ENCODE measurements around the gene TCF25.
"Not testable (repeated sequence)": the region's sequence is repeated elsewhere in the genome, so short reads cannot be mapped to it uniquely, and the experiment has no call there.

TCF25 gene

DNA sequence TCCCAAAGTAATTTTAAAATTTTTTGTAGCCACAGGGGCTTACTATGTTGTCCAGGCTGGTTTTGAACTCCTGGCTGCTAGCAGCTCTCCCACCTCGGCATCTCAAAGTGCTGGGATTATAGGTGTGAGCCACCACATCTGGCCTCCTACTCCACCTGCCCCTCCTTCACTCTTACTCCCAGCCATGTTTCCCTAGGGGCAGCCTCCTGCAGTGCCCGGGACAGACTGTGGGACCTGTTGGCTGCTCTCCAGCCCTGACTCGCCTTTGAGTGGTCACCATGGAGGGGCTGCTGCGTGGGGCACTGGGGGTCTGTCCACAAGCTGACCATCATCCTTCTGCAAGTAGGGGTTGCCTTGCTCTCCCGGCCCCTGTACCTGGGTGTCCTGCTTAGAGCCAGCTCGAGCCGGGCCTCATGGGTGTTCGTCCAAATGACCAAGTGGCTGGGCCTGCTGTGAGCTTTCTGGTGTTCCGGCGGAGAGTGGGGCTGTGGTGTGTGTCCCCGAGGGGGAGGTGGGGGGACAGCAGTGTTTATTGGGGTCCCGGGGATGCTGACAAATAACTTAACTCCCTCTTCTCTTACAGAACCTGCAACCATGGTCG, 28.6 kb upstream of the TCF25 start:
- DNase-seq: no peak

DNA sequence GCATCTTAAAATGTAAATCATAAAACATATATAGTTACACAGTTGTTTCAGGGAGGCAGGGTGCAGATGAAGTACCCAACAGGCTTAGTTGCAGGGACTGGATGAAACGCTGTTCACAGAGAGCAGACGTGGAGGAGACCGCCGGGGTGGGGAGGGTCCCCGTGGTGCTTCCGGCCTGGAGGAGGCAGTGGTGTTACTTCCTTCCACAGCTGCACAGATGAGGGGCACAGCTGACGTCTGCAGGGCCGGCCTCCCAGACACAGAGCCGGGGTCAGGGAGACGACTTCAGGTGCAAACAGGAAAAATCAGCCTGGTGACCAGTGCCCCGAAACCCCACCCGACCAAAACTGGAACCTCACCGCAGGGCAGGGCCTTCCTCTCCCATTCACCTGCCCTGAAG, 28.0 kb upstream of the TCF25 start:
- DNase-seq: no peak

DNA sequence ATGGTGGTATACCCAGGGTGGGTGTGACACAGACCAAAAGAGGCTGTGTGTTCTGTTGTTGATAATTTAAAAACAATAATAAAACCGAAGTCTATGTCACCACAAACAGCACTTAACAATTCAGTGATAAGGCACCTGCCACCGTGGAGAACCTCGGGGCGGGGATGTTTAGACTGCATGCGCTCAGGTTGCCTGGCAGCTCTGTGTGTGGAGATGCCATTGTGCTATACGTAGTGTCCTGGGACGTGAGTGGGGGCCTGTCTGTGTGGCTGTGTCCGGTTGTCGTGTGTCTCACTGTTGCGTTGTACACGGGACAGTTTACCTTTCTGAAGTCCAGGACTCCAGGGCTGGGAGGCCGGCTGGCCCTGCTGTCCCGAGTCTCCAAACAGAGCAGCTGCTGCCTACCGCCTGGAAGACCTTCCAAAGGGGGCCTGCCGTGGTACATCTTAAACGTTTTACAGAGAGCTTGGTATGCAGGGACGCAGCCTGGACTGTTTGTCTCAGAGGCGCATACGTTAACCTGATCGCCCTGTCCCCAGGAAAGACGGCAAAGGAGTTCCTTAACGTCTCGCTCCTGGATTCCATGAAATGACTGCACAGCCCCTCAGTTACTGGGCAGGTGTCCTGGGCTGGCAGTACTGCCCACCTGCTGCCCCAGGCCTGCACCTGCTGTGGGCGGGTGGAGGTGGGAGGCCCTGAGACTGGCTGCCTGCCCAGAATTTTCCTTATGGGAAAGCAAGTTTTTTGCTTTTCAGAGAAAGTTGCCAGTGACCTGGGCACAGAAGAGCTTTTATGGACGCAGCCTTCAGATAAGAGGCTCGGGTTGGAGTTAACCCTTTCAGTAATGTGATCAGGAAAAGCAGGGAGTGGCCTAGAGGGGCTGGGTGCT, 26.1 kb upstream of the TCF25 start:
- no peak for DNase-seq

DNA sequence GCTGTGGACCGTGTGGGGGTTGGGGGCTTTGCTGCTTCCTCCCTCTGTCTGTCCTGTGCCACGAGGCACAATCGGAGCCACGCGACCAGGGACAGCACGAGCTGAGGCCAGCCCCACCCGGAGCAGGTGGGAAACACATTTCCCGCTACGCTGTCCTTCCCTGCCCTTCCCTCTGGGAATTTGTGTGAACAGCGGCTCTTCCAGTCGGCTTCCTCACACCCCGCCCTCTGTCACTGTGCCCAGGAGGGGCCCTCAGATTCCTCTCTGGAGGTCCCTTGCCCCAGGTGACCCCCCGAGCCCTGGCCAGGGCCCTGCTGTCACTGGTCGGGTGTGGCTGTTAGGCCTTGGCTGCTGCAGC, 25.5 kb upstream of the TCF25 start:
- no peak for DNase-seq

DNA sequence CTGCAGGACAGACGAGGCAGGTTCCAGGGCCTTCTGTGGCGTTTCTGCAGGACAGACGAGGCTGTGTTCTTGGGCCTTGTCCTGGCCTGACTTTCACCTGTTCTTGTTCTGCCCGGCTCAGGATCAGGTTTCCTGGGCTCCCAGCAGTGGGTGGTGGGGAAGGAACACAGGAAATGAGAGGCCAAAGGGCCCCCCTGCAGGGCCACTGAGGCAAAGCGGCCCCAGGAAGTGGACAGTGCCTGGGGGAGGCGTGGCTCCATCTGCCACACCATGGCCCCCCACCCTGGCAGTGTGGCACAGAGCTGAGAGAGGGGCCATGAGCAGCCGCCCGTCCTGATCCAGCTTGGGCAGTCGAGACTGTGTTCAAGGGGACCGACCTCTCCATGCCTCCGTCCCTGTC, 24.4 kb upstream of the TCF25 start:
- no peak for DNase-seq

DNA sequence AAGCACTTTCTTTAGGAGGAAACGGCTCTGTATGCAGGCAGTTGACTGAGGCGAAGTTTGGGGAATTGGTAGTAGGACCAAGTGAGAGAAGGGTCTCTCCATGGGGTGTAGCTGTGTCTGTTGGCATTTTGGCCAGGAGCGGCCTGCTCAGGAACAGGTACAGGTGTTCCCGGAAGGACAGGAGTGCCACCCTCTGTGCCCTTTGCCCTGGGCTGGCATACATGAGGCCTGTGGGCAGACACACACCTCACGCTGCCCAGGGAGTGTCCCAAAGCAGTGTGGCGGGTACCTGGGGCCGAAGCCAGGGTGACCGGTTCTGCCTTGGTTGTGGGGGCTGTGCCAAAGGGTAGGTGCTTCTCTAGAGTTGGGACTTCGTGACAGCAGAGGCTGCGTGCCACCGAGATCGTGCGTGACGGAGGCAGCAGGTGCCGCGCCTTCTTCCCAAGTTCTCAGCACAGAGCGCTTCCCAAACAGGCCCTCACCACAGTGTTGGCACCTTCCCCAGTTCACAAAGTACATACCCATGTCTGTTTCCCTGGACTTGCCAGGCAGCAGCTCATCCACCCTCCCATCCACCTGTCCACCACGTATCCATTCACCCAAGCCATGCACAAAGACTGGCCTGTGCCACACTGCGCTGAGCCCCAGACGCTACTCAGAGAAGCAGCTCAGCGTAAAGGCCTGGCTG, 19.9 kb upstream of the TCF25 start:
- DNase-seq: no peak

DNA sequence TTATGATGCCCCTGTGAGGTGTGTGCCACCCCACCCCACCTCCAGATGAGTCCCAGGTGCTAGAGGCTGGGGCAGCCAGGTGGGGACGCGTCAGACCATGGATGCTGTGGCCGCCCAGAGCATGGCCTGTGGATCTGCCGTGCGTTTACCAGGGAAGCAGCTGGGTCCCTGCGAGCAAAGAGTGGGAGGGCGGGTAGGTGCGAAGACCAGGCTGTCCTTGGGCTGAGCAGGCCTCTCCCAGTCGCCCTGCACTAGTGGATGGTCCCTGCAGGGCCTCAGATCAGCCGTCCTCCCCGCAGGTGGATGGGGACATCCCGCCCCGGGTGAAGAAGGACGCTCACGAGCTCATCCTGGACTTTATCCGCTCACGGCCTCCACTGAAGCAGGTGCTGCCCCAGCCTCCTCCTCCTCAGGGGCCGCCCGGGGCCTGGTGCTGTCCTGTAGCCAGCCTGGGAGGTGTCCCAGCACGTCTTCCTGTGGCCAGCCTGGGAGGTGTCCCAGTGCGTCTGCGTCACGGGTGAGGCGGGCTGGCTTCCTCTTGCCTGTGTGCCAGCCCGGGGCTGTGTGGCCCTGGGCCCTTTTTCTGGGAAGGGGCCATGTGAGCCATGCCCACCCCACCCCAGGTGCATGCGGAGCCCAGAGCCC, 18.0 kb upstream of the TCF25 start:
- no peak for DNase-seq

DNA sequence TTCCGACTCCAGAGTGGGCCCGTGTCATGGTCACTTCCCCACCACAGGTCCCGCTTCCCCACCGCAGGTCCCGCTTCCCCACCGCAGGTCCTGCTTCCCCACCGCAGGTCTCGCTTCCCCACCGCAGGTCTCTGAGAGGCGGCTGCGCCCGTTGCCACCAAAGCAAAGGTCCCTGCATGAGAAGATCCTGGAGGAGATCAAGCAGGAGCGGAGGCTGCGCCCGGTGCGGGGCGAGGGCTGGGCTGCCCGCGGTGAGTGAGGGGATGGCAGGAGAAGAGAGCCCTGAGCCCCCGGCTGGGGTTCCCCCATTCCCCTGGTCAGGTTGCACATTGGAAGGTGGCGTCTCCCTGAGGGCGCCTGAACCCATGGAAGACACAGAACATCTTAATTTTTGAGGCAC, 17.4 kb upstream of the TCF25 start:
- no peak for DNase-seq

DNA sequence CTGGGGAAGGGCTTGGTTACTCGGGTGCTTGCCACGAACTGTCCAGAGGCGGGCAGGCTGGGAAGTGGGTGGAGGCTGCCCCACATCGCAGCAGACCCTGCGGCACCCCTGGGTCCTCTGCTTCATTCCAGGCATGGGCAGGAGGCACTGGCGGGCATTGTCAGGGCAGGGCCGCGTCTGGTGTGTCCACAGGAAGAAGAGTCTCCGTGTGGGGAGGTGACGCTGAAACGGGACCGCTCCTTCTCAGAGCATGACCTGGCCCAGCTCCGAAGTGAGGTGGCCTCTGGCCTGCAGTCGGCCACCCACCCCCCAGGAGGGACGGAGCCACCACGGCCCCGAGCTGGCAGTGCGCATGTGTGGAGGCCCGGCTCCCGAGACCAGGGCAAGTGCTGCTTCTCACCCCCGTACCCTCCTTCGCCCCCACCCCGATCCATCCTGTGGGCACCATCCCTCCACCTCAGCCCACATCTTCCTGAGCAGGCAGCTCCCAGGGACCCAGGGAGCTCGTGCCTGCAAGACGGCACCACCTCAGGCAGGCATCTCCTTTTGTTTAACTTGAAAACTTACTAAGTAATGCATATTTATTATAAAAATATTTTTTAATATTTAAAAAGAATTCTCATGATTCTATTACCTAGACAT, 14.3 kb upstream of the TCF25 start:
- DNase-seq: no peak

DNA sequence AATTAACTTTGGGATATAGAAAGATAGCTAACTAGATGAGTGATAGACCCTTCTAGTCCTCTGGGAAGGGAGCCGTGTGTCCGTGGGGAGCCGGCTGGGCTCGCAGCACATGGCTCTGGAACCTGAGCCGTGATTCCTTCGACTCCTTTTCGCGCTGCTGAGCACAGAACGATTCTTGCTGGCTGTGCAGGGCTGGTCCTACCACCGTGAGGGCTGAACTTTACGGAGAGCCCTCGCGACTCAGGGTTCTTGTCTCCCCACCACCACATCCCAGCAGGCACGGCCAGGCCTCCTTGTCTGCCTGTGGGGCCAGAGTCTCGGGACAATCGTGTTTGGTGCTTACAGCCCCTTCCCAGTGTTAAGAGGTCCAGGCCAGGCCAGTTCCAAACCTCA, 13.8 kb upstream of the TCF25 start:
- DNase-seq: no peak

DNA sequence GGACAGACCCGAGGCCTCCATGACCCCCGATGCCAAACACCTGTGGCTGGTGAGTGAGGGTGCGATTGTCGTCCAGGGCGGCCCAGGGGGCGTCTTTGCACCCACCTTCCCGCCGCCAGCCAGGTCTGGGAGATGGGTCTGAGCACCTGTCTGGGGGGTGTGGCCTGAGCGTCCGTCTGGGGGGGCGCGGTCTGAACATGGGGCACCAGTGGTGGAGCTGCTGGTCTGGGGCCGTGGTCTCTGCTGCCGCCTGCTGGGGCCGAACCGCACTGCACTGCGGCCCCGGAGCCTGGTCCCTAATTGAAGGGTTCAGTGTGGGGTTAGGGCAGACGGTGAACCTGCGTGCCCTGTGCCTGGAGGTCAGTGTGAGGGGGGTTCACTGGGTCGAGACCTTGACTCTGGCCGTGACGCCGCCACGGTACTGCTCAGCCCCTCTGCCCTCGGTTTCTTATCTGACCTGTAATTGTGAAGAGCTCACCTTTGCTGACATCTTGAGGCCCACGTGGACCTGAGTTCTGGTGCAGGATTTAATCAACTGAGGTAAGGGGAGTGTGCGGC, 12.6 kb upstream of the TCF25 start:
- no peak for DNase-seq

DNA sequence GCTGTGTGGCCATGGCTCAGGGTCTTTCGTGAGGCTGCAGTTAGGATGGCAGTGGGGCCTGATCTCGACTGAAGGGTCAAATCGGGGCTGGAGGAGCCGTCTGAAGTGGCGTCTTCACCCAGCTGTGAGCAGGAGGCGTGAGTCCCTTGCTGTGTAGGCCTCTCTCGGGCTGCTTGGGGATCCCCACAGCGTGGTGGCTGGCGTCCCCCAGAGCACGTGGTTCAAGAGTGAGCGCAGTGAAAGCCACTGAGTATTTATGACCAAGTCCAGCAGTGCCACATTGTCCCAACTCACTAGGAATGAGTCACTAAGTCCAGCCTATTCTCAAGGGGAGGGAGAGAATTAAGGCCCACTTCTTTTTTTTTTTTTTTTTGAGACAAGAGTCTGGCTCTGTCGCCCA, 11.7 kb upstream of the TCF25 start:
- DNase-seq: no peak

DNA sequence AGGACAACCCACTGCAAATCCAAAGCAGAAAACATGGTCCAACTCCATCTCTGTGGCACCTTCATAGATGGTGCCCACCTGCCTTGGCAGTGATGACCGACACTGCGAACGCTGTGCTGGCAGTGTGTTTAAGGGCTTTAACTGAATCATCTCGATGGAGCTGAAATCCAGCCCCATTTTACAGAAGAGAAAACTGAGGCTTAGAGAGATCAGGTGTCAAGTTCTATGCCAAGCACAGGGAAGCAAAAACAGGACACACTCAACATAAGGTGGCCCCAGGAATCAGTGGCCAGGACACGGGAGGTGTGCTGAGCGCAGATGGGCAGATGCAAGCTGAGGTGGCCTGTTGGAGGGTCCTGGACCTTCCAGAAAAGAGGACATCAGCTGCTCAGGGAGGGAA, 10.7 kb upstream of the TCF25 start:
- no peak for DNase-seq

DNA sequence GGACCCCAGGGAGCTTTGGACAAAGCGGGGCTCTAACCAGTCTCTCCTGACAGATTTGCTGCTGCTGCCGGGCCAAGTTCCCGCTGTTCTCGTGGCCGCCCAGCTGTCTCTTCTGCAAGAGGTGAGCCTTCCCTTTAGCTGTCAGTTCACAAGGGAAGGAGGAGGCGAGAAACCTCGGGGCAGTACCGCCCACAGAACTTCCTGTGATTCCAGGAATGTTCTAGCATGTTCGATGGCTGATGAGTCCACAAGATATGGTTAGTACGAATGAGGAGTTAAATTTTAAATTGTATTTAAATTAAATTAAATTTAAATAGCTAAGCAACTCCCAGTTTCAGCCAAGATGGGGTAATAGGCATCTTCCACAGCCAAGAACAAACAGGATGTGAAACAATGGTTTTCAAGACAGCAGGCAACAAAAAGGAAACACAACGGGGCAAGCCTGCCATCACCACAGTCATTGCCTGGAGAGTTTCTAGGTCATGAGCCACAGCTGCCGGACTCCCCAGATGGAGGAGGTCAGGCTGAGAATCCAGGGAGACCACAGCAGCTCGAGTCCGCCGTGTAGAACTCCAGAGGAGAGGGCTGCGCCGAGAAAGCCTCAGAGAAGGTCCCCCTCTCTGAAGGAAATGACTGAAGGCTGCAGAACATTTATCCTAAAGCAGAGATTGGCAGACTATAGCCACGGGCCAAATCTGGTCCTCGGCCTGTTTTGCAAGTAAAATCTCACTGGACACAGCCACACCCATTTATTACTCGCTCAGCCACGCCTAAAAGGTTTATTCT, 9.5 kb upstream of the TCF25 start:
- DNase-seq: no peak

DNA sequence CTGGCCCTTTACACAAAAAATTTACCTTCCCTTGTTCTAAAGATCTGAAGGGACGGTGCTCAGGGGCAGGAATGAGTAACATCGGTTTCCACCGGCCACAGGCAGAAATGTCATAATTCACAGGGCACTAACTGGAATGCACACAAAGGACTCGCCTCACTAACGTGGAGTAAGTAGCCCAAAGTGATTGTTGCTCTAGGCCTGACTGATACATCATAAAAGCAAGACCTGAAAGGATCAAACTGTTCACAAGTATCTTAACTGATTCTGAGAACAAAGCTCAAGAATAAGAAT, 8.9 kb upstream of the TCF25 start:
- DNase-seq: no peak

DNA sequence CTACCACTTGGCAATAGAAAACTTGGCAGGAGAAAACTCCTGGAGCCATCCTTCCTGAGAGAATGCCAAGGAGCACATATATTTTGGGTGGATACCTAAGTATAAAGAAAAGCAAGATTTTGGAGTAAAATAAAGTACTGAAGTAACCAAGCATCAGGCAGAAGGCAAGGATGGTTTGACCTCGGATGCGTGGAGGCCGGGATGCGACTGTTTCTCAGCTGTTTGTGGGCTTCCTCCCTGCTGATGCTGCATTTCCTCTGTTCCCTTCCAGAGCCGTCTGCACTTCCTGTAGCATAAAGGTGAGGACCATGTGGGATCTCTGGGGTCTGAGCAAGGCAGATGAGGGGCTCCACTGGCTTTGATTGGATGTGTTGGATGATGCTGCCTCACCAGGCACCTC, 5.5 kb upstream of the TCF25 start:
- no peak for DNase-seq

DNA sequence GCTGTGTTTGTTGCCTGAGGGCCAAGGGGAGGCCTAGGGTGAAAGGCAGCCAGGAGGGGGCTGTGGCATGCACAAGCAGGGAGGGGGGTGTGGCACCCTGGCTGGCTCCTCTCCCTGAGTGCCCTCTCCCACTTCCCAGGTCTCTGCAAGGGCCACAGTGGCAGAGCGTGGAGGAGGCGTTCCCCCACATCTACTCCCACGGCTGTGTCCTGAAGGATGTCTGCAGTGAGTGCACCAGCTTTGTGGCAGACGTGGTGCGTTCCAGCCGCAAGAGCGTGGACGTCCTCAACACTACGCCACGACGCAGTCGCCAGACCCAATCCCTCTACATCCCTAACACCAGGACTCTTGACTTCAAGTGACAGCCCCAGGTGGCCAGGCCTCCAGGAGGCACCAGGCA, 3.5 kb upstream of the TCF25 start:
- no peak for DNase-seq

DNA sequence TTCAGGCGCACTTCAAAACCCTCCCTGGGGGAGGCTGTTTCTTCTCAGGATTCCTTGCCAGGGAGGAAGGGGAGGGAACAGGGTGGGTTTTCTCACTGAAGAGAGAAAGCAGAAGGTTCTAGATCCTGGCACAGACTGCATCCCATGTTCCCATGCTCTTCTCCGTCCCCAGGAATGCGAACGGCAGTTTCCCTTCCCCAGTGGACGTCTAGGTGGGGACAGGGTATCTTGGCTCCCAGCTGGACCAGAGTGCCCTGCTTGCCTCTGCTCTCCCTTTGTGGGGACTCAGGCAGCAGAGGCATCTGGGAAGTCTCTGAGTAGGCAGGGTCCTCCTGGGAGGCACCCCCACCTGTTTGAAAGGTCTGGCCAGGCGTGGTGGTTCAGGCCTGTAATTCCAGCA, 3.0 kb upstream of the TCF25 start:
- DNase-seq: no peak

DNA sequence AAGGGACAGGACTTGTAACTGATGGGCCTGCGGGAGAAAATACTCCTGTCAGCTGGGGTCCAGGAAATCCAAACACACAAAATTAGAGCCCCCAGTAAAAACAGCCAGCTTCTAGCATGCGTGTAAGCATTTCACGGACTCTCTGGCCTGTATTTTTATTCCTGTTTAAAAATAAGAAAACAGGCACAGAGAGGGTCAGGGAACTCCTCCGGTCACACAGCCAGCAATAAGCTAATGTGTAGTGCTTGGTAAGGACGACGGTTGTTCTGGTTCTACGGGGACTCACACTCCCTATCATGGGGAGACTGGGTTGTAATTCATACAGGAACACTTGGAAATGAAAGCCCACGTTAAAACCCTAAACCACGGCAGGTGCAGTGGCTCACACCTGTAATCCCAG, 1.5 kb upstream of the TCF25 start:
- no peak for DNase-seq

DNA sequence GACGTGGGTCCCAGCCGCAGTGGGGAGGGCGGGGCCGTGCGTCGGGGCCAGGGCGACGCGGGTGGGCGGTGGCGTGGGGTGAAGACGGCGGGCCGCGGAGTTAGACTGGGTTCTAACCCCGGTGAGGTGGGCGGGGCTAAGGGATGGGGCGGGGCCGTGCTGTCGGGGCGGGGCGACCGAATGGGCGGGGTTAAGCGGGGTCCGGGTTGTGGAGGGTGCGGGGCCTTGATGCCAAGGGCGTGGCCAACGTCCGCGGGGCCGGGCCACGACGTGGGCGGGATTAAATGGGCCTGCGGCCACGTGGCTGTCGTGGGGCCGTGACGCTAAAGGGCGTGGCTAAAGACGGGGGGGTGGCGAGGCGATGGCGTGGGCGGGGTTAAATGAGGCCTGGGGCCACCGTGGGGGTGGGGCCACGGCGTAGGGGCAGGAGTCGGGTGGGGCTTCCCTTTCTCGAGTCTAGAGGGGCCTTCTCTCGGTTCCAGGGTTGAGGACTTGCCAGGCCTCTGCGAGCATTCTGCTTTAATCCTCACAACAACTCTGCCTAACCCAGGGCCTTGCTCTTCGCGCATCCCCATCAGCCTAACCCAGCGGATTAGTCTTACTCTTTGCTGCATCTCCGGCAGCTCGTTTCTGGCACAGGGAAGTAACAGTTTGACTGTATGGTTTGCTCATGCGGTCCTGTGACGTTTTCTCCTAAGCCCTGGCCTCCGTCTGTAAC, 739 bp downstream of the TCF25 start:
- peak; percentile 7 for DNase-seq

DNA sequence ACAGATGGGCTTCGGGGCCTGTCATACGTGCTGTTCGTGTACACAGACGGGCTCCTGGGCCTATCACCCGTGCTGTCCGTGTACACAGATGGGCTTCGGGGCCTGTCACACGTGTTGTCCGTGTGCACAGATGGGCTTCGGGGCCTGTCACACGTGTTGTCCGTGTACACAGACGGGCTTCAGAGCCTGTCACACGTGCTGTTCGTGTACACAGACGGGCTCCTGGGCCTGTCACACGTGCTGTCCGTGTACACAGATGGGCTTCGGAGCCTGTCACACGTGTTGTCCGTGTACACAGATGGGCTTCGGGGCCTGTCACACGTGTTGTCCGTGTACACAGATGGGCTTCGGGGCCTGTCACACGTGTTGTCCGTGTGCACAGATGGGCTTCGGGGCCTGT, 5.7 kb downstream of the TCF25 start:
- not testable (repeated sequence) for DNase-seq
